K562 (cell line): ENCODE measurements around the gene URB2.
"Not testable (repeated sequence)": the region's sequence is repeated elsewhere in the genome, so short reads cannot be mapped to it uniquely, and the experiment has no call there.

Experiments
- ATF3 ChIP-seq, 2 experiments: fragments of 450-650 bp in 1 of 2; sonication (generic) in 1 of 2; formaldehyde crosslinking in 1 of 2; IDR thresholded peaks in 1 of 2; conservative IDR thresholded peaks in 1 of 2; 2 replicates each; pipeline versions ENCODE4 v1.6.1 to v1.8.1; 2016 to 2023; ENCODE audit warnings: mild to moderate bottlenecking in 2 of 2, moderate library complexity in 2 of 2, inconsistent platforms in 1 of 2, missing genetic modification reagents in 1 of 2
- CTCF ChIP-seq, 3 experiments: IDR thresholded peaks in 2 of 3; conservative IDR thresholded peaks in 1 of 3; 2 replicates each; pipeline ENCODE4 v1.5.1; 2011 to 2012; ENCODE audit warnings: low read length in 3 of 3, mild to moderate bottlenecking in 3 of 3, control low read depth in 2 of 3, improper control_type of control experiment in 1 of 3, inconsistent platforms in 1 of 3, low read depth in 1 of 3, mixed read lengths in 1 of 3, moderate library complexity in 1 of 3; ENCODE audit not compliant: insufficient read depth in 2 of 3
- EP300 ChIP-seq: IDR thresholded peaks from 2 replicates; pipeline ENCODE4 v1.6.1; 2012; ENCODE audit warnings: low read length, improper control_type of control experiment
- ESRRA ChIP-seq: fragments of 450-650 bp; IDR thresholded peaks from 2 replicates; pipeline ENCODE4 v1.6.1; 2014; ENCODE audit warnings: low read depth, mild to moderate bottlenecking, moderate library complexity, borderline replicate concordance
- EZH2 ChIP-seq: IDR thresholded peaks from 2 replicates; pipeline ENCODE4 v1.6.1; 2012; ENCODE audit warnings: low read depth, mild to moderate bottlenecking, inconsistent platforms, low read length, borderline replicate concordance
- JUNB ChIP-seq: fragments of 450-650 bp; formaldehyde crosslinking; conservative IDR thresholded peaks from 2 replicates; pipeline ENCODE4 v1.4.0; 2020; ENCODE audit warnings: mild to moderate bottlenecking
- NR2C2 ChIP-seq, 2 experiments: fragments of 200-800 bp in 1 of 2; sonication (Bioruptor generic) in 1 of 2; sonication (generic) in 1 of 2; formaldehyde crosslinking in 1 of 2; IDR thresholded peaks; 2 replicates each; pipeline versions ENCODE4 v1.6.1 to v1.8.0; 2016 to 2022; ENCODE audit warnings: mild to moderate bottlenecking in 1 of 2, missing compliant biosample characterization in 1 of 2, missing genetic modification characterization in 1 of 2, missing genetic modification reagents in 1 of 2
- SAP30 ChIP-seq: fragments of 200-600 bp; sonication (generic); IDR thresholded peaks from 2 replicates; pipeline ENCODE4 v1.6.1; 2012; ENCODE audit warnings: borderline replicate concordance, low read depth, mild to moderate bottlenecking, moderate library complexity, low read length, control low read depth, inconsistent platforms; ENCODE audit not compliant: insufficient read depth, poor library complexity, severe bottlenecking
- TAF1 ChIP-seq: IDR thresholded peaks from 2 replicates; pipeline ENCODE4 v1.6.1; 2011; ENCODE audit warnings: mild to moderate bottlenecking, low read length, moderate library complexity; ENCODE audit not compliant: insufficient read depth, control insufficient read depth, severe bottlenecking; ENCODE audit errors: extremely low read depth
- YY1 ChIP-seq, 3 experiments: IDR thresholded peaks; 2 replicates each; pipeline ENCODE4 v1.6.1; 2011; ENCODE audit warnings: low read length in 2 of 3, mild to moderate bottlenecking in 2 of 3, moderate library complexity in 2 of 3, borderline replicate concordance in 1 of 3, control low read depth in 1 of 3, low read depth in 1 of 3; ENCODE audit not compliant: insufficient read depth in 3 of 3, insufficient replicate concordance in 2 of 3, control insufficient read depth in 1 of 3, insufficient read length in 1 of 3; ENCODE audit errors: extremely low read depth in 1 of 3
- ZBTB7A ChIP-seq: IDR thresholded peaks from 2 replicates; pipeline ENCODE4 v1.6.1; 2011; ENCODE audit warnings: low read depth, mild to moderate bottlenecking, low read length, moderate library complexity, borderline replicate concordance; ENCODE audit not compliant: control insufficient read depth
- ZC3H11A ChIP-seq: IDR thresholded peaks from 2 replicates; pipeline ENCODE4 v1.6.1; 2012; ENCODE audit warnings: low read depth, low read length, improper control_type of control experiment
- ZNF184 ChIP-seq: sonication (generic); formaldehyde crosslinking; IDR thresholded peaks from 2 replicates; pipeline ENCODE4 v1.5.0; 2020; ENCODE audit warnings: missing genetic modification reagents

DNA sequence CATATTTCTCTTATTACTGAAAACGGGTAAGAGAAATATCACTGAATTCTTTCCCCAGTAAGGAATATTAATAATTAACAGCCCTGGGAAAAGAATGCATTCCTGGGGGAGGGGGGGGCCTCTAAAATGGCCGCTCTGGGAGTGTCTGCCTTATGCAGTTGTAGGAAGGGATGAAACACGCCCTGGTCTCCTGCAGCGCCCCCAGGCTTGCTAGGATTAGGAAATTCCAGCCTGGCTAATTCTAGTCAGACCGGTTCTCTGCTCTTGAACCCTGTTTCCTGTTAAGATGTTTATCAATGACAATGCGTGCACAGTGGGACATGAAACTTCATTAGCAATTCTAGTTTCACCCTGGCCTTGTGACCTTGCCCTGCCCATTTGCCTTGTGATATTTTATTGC lies 81.1 kb downstream of the URB2 start:
- TF ChIP-seq EZH2; ESRRA; EP300; TAF1; ZBTB7A; NR2C2 (CRISPR knock-in tag; IDR thresholded peaks at IDR 0.05); NR2C2 (tag; IDR thresholded peaks at IDR 0.05); ZNF184 (CRISPR knock-in tag); JUNB (CRISPR knock-in tag); ATF3 (IDR thresholded peaks at IDR 0.05); ATF3 (CRISPR knock-in tag; conservative IDR thresholded peaks at IDR 0.05); CTCF (IDR thresholded peaks at IDR 0.05 in 2 of 3, conservative IDR thresholded peaks at IDR 0.05 in 1 of 3; ENCODE audit: insufficient read depth in 2 of 3, low read depth in 1 of 3, low read length in 3 of 3); SAP30; ZC3H11A; YY1 (IDR thresholded peaks at IDR 0.05; ENCODE audit: borderline replicate concordance in 1 of 3, control insufficient read depth in 1 of 3, extremely low read depth in 1 of 3, insufficient read depth in 3 of 3, insufficient read length in 1 of 3, insufficient replicate concordance in 2 of 3, low read depth in 1 of 3, low read length in 2 of 3): not testable (repeated sequence)
